ENCODE measurements around the gene TMEM52. TPM values are rescaled to one million over a fixed set of nuclear protein-coding genes. Genes with fewer than 3 reads are reported as not detected.

TMEM52 gene
- total and polyA plus RNA-seq, 2 experiments from 2014 or later: 0.40 TPM; not detected in 1

- H3K36me3 ChIP-seq (ENCODE audit: low read depth): no peaks in the 10 kb centered on the region
- no peak overlapping the region for H3K9ac ChIP-seq
- H3K4me2 ChIP-seq (ENCODE audit: unreplicated experiment): no peak overlapping the region
- H3K9me2 ChIP-seq (ENCODE audit: insufficient read depth): no peaks in the 10 kb centered on the region
- no peaks in the 10 kb centered on the region for H4K20me1 ChIP-seq (ENCODE audit: insufficient read depth)
- no peaks in the 10 kb centered on the region for H3K79me2 ChIP-seq (ENCODE audit: insufficient read depth)
- no peaks in the 10 kb centered on the region for H3K4me1 ChIP-seq (ENCODE audit: insufficient read depth)
- DNase-seq: no peak
- 86 to 87% methylated on average over 44 to 46 of the region's 46 CpGs for whole genome bisulfite sequencing, 2 experiments (ENCODE audit: low coverage in 1 of 2, low lambda C conversion rate in 2 of 2, missing lambda C conversion rate in 2 of 2)
- H3K27me3 ChIP-seq (replicated peaks; ENCODE audit: insufficient read depth): peaks cover 24% of the 10 kb centered on the region
- H2AFZ ChIP-seq: no peak overlapping the region
- in situ Hi-C loops (cut with MboI): no loop called here
- no peak overlapping the region for H3K27ac ChIP-seq
- H3F3A ChIP-seq (ENCODE audit: insufficient read depth): no peaks in the 10 kb centered on the region
- no peak overlapping the region for H3K4me3 ChIP-seq
- no peaks in the 10 kb centered on the region for H3K9me3 ChIP-seq (ENCODE audit: low read depth)
- TF ChIP-seq EZH2phosphoT487 (IDR thresholded peaks at IDR 0.05; ENCODE audit: insufficient read depth, low read depth) (no peak), EZH2 (IDR thresholded peaks at IDR 0.05; ENCODE audit: insufficient read depth, poor library complexity, severe bottlenecking) (no peak)
These were observed 35.9 kb upstream of the TMEM52 start for GRCh38 chr1:1954831-1955441.

GRCh38 chr1:1954015-1954414 lies 34.9 kb upstream of the TMEM52 start:
- Histone ChIP-seq H2AFZ (no peak overlapping the region), H3K27me3 (replicated peaks; ENCODE audit: insufficient read depth) (peaks cover 33% of the 10 kb centered on the region), H3K4me3 (no peak overlapping the region), H3K4me2 (ENCODE audit: unreplicated experiment) (no peak overlapping the region), H3K27ac (no peak overlapping the region), H4K20me1 (ENCODE audit: insufficient read depth) (no peaks in the 10 kb centered on the region), H3F3A (ENCODE audit: insufficient read depth) (no peaks in the 10 kb centered on the region), H3K36me3 (ENCODE audit: low read depth) (no peaks in the 10 kb centered on the region), H3K4me1 (ENCODE audit: insufficient read depth) (no peaks in the 10 kb centered on the region), H3K79me2 (ENCODE audit: insufficient read depth) (no peaks in the 10 kb centered on the region), H3K9me2 (ENCODE audit: insufficient read depth) (no peaks in the 10 kb centered on the region), H3K9me3 (ENCODE audit: low read depth) (no peaks in the 10 kb centered on the region), H3K9ac (no peak overlapping the region)
- DNase-seq: no peak
- in situ Hi-C loops (cut with MboI): no loop called here
- no peak for TF ChIP-seq EZH2phosphoT487 (IDR thresholded peaks at IDR 0.05; ENCODE audit: insufficient read depth, low read depth)
- TF ChIP-seq EZH2 (IDR thresholded peaks at IDR 0.05; ENCODE audit: insufficient read depth, poor library complexity, severe bottlenecking): no peak
- WGBS, 2 experiments (ENCODE audit: low coverage in 1 of 2, low lambda C conversion rate in 2 of 2, missing lambda C conversion rate in 2 of 2): 49 to 50% methylated on average over 9 of the region's 9 CpGs

GRCh38 chr1:1950940-1951339 lies 31.9 kb upstream of the TMEM52 start:
- no peaks in the 10 kb centered on the region for H3K4me1 ChIP-seq (ENCODE audit: insufficient read depth)
- in situ Hi-C loops (cut with MboI): no loop called here
- no peaks in the 10 kb centered on the region for H4K20me1 ChIP-seq (ENCODE audit: insufficient read depth)
- DNase-seq: no peak
- no peaks in the 10 kb centered on the region for H3K9me2 ChIP-seq (ENCODE audit: insufficient read depth)
- no peaks in the 10 kb centered on the region for H3K36me3 ChIP-seq (ENCODE audit: low read depth)
- H3K9me3 ChIP-seq (ENCODE audit: low read depth): no peaks in the 10 kb centered on the region
- 27 to 29% methylated on average over 5 of the region's 5 CpGs for WGBS, 2 experiments (ENCODE audit: low coverage in 1 of 2, low lambda C conversion rate in 2 of 2, missing lambda C conversion rate in 2 of 2)
- H3K27ac ChIP-seq: no peak overlapping the region
- TF ChIP-seq EZH2 (IDR thresholded peaks at IDR 0.05; ENCODE audit: insufficient read depth, poor library complexity, severe bottlenecking): no peak
- TF ChIP-seq EZH2phosphoT487 (IDR thresholded peaks at IDR 0.05; ENCODE audit: insufficient read depth, low read depth): no peak
- no peak overlapping the region for H3K4me3 ChIP-seq
- no peaks in the 10 kb centered on the region for H3F3A ChIP-seq (ENCODE audit: insufficient read depth)
- no peaks in the 10 kb centered on the region for H3K79me2 ChIP-seq (ENCODE audit: insufficient read depth)
- peaks cover 33% of the 10 kb centered on the region for H3K27me3 ChIP-seq (replicated peaks; ENCODE audit: insufficient read depth)
- H2AFZ ChIP-seq: no peak overlapping the region
- H3K4me2 ChIP-seq (ENCODE audit: unreplicated experiment): no peak overlapping the region
- H3K9ac ChIP-seq: no peak overlapping the region

- Histone ChIP-seq H3F3A (ENCODE audit: insufficient read depth) (no peaks in the 10 kb centered on the region), H3K27ac (no peak overlapping the region), H3K9me3 (ENCODE audit: low read depth) (no peaks in the 10 kb centered on the region), H2AFZ (no peak overlapping the region), H3K4me3 (no peak overlapping the region), H3K27me3 (replicated peaks; ENCODE audit: insufficient read depth) (peaks cover 32% of the 10 kb centered on the region), H4K20me1 (ENCODE audit: insufficient read depth) (no peaks in the 10 kb centered on the region), H3K36me3 (ENCODE audit: low read depth) (no peaks in the 10 kb centered on the region), H3K9me2 (ENCODE audit: insufficient read depth) (no peaks in the 10 kb centered on the region), H3K4me2 (ENCODE audit: unreplicated experiment) (no peak overlapping the region), H3K4me1 (ENCODE audit: insufficient read depth) (no peaks in the 10 kb centered on the region), H3K79me2 (ENCODE audit: insufficient read depth) (no peaks in the 10 kb centered on the region), H3K9ac (no peak overlapping the region)
- WGBS, 2 experiments (ENCODE audit: low coverage in 1 of 2, low lambda C conversion rate in 2 of 2, missing lambda C conversion rate in 2 of 2): 31 to 45% methylated on average over 1 of the region's 1 CpG
- in situ Hi-C loops (cut with MboI): no loop called here
- no peak for DNase-seq
- TF ChIP-seq EZH2 (IDR thresholded peaks at IDR 0.05; ENCODE audit: insufficient read depth, poor library complexity, severe bottlenecking) (no peak), EZH2phosphoT487 (IDR thresholded peaks at IDR 0.05; ENCODE audit: insufficient read depth, low read depth) (no peak)
These were observed 29.7 kb upstream of the TMEM52 start for GRCh38 chr1:1948783-1949182.
